ENCODE data around the gene LRRC38.

DNA sequence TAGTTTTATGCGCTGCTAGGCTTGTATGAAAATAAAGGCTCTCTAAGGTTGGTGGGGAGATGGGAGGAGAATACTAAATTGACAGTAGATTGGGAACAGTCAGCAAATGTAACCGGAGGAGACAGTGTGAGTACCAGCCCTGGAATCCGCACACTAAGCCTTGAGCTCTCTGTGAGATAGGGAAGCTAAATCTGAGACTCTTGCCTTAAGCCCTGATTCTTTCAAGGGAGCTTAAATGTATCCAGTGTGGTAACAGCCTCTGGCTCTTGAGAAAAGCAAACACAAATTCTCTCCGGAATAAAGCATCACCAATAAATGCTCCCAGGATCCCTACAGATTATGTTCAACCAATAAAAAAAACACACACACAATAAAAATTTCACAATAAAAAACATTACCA, 36.9 kb upstream of the LRRC38 start:
- TF ChIP-seq, protein P1, sequence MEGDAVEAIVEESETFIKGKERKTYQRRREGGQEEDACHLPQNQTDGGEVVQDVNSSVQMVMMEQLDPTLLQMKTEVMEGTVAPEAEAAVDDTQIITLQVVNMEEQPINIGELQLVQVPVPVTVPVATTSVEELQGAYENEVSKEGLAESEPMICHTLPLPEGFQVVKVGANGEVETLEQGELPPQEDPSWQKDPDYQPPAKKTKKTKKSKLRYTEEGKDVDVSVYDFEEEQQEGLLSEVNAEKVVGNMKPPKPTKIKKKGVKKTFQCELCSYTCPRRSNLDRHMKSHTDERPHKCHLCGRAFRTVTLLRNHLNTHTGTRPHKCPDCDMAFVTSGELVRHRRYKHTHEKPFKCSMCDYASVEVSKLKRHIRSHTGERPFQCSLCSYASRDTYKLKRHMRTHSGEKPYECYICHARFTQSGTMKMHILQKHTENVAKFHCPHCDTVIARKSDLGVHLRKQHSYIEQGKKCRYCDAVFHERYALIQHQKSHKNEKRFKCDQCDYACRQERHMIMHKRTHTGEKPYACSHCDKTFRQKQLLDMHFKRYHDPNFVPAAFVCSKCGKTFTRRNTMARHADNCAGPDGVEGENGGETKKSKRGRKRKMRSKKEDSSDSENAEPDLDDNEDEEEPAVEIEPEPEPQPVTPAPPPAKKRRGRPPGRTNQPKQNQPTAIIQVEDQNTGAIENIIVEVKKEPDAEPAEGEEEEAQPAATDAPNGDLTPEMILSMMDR (conservative IDR thresholded peaks at IDR 0.05 in 1 of 2, IDR thresholded peaks at IDR 0.05 in 1 of 2; ENCODE audit: low read depth in 1 of 2, low read length in 2 of 2) = no peak
- no peak for TF ChIP-seq EZH2 (IDR thresholded peaks at IDR 0.05; ENCODE audit: low read length, missing control alignments)
